ENCODE results near the gene CASTOR1. TPM values are rescaled to one million over a fixed set of nuclear protein-coding genes. Genes with fewer than 3 reads are reported as not detected.

The CASTOR1 gene
- total and polyA plus RNA-seq, 4 donors = 12.6 to 26.5 (median 15.3) TPM

DNA sequence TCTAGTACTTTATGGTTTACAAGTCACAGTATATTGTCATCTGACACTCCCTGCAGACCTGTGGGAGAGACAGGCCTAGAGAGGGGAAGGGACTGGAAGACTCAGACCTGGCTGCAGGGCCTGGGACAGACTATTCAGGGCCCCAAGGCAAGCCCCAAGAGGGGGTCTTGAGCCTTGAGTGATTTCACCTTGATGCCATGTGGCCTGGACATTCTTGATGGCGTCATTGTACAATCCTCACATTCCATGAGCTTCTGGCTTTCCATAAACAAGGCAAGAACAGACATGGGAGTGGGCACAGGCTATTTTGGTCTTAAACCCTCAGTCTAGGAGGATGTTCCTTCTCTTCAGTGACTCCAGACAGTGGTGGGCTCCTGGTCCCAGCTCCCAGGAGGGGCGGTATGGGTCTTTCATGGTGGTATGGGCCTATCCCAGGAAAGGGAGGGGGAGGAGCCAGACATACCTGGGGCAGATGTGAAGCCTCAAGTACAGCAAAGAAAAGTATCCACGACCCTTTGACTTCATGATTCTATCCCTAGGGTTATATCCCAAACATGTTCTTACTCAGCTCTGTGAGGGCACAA, 39.3 kb upstream of the CASTOR1 start:
- H3K9me3 ChIP-seq (ENCODE audit: control insufficient read depth in 4 of 4, insufficient read depth in 3 of 4, low read length in 3 of 4) = no peaks in the 10 kb centered on the region
- no peak overlapping the region for H3K9ac ChIP-seq (ENCODE audit: insufficient read depth in 1 of 2, low read length in 2 of 2)
- WGBS, 2 donors = 81 to 96% methylated on average over 3 of the region's 3 CpGs
- no peaks in the 10 kb centered on the region for H3K27me3 ChIP-seq (ENCODE audit: control insufficient read depth in 3 of 3, insufficient read depth in 3 of 3, low read length in 2 of 3)
- TF ChIP-seq, protein P1, sequence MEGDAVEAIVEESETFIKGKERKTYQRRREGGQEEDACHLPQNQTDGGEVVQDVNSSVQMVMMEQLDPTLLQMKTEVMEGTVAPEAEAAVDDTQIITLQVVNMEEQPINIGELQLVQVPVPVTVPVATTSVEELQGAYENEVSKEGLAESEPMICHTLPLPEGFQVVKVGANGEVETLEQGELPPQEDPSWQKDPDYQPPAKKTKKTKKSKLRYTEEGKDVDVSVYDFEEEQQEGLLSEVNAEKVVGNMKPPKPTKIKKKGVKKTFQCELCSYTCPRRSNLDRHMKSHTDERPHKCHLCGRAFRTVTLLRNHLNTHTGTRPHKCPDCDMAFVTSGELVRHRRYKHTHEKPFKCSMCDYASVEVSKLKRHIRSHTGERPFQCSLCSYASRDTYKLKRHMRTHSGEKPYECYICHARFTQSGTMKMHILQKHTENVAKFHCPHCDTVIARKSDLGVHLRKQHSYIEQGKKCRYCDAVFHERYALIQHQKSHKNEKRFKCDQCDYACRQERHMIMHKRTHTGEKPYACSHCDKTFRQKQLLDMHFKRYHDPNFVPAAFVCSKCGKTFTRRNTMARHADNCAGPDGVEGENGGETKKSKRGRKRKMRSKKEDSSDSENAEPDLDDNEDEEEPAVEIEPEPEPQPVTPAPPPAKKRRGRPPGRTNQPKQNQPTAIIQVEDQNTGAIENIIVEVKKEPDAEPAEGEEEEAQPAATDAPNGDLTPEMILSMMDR (IDR thresholded peaks at IDR 0.05; ENCODE audit: control extremely low read depth, extremely low read depth) = no peak
- H3K27ac ChIP-seq (ENCODE audit: low read depth in 1 of 2, low read length in 1 of 2) = no peak overlapping the region
- H3K4me1 ChIP-seq (ENCODE audit: control insufficient read depth in 5 of 5, insufficient read depth in 5 of 5, low read length in 5 of 5) = peaks cover 11 to 29% (median 14%) of the 10 kb centered on the region in 5 donors
- H3K36me3 ChIP-seq (ENCODE audit: control insufficient read depth in 4 of 4, insufficient read depth in 4 of 4, low read length in 4 of 4) = peaks cover 3 to 22% (median 10%) of the 10 kb centered on the region in 4 donors
- DNase-seq = no peak
- no peak for ATAC-seq (ENCODE audit: insufficient read depth, low FRiP score)
- H3K4me3 ChIP-seq = no peak overlapping the region

DNA sequence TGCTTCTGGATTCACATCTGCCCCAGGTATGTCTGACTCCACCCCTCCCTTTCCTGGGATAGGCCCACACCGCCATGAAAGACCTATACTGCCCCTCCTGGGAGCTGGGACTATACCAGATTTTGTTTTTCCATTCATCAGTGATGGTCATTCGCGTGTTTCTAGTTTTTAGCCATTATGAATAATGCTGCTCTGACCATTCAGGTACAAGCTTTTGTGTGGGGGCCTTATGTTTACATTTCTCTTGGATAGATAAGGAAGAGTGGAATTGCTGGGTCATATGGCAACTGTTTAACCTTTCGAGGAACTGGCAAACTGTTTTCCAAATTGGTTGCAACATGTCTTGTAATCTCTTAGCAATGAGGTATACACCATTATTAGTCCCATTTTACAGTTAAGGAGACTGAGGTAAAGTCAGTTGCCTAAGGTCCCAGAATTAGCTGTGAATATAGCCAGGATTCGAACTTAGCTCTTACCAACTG, 38.6 kb upstream of the CASTOR1 start:
- H3K27me3 ChIP-seq (ENCODE audit: control insufficient read depth in 3 of 3, insufficient read depth in 3 of 3, low read length in 2 of 3) = no peaks in the 10 kb centered on the region
- 69 to 79% methylated on average over 5 of the region's 5 CpGs for WGBS, 2 donors
- DNase-seq (no peak), ATAC-seq (ENCODE audit: insufficient read depth, low FRiP score) (no peak)
- H3K9me3 ChIP-seq (ENCODE audit: control insufficient read depth in 4 of 4, insufficient read depth in 3 of 4, low read length in 3 of 4) = no peaks in the 10 kb centered on the region
- H3K36me3 ChIP-seq (ENCODE audit: control insufficient read depth in 4 of 4, insufficient read depth in 4 of 4, low read length in 4 of 4) = peaks cover 3 to 16% (median 5%) of the 10 kb centered on the region in 4 donors
- no peak overlapping the region for H3K9ac ChIP-seq (ENCODE audit: insufficient read depth in 1 of 2, low read length in 2 of 2)
- H3K27ac ChIP-seq (ENCODE audit: low read depth in 1 of 2, low read length in 1 of 2) = peak overlapping the region in 1 of 2 donors; percentile 64
- peaks cover 11 to 29% (median 14%) of the 10 kb centered on the region in 5 donors for H3K4me1 ChIP-seq (ENCODE audit: control insufficient read depth in 5 of 5, insufficient read depth in 5 of 5, low read length in 5 of 5)
- TF ChIP-seq, protein P1 (IDR thresholded peaks at IDR 0.05; ENCODE audit: control extremely low read depth, extremely low read depth) = no peak
- H3K4me3 ChIP-seq = no peak overlapping the region

DNA sequence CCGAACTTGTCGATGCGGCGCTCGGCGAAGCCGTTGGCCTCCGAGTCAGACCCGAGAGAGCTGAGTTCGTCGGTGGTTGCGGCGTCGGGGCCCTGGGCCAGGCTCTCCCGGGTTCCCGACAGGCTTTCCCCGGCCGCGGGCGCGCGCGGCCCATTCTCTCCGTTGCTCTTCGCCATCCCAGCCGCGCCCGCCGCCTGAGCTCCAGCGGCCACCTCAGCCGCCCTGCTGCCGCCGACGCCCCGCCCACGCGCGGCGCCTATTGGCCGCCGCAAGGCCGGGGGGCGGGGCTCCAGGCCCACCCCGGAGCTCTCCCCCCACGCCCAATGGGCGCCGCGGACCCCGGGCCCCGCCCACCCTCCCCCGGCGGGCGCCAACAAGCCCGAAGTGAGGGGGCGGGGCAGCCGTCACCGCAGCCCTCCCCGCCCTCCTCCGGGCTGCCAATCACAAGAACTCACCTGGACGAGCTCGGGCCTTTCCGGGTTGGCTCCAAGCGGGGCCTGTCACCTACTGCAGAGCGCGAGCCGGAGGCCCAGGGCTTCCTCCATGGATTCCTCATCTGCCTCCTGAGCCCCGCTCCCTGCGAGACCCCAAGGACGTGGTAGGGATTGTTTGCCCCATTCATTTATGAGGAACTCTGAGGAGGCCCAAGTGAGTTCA, 37.5 kb upstream of the CASTOR1 start, which contains the start of gene TBC1D10A:
TBC1D10A (minus strand) TSS at position 236 of the 657 bp plus-strand sequence; CDS start at position 176, 60 bp downstream.
- Histone ChIP-seq H3K9me3 (ENCODE audit: control insufficient read depth in 4 of 4, insufficient read depth in 3 of 4, low read length in 3 of 4) (no peaks in the 10 kb centered on the region), H3K4me1 (ENCODE audit: control insufficient read depth in 5 of 5, insufficient read depth in 5 of 5, low read length in 5 of 5) (peaks cover 11 to 29% (median 18%) of the 10 kb centered on the region in 5 donors), H3K4me3 (peak within 1 kb of the TSS; percentile 75), H3K36me3 (ENCODE audit: control insufficient read depth in 4 of 4, insufficient read depth in 4 of 4, low read length in 4 of 4) (peaks cover 0 to 8% (median 3%) of the 10 kb centered on the region in 4 donors), H3K27me3 (ENCODE audit: control insufficient read depth in 3 of 3, insufficient read depth in 3 of 3, low read length in 2 of 3) (no peaks in the 10 kb centered on the region), H3K27ac (ENCODE audit: low read depth in 1 of 2, low read length in 1 of 2) (peak within 1 kb of the TSS; percentile 79 to 86), H3K9ac (ENCODE audit: insufficient read depth in 1 of 2, low read length in 2 of 2) (peak within 1 kb of the TSS; percentile 52 to 66)
- ATAC-seq (ENCODE audit: insufficient read depth, low FRiP score) (peak; percentile 96), DNase-seq (peak; percentile 88 to 96 (median 92))
- WGBS, 2 donors = 0 to 1% methylated on average over 56 to 69 of the region's 69 CpGs
- TF ChIP-seq, protein P1 (IDR thresholded peaks at IDR 0.05; ENCODE audit: control extremely low read depth, extremely low read depth) = no peak
